ENCODE measurements around the gene PTPRM.

The PTPRM gene

GRCh38 chr18:7567474-7568425 is 634 bp downstream of the PTPRM start:
- peak; percentile 62 for DNase-seq (ENCODE audit: low read depth)

- DNase-seq (ENCODE audit: low read depth) = peak; percentile 20
Measured at GRCh38 chr18:7568426-7568825, 1.3 kb downstream of the PTPRM start.

- no peak for DNase-seq (ENCODE audit: low read depth)
Measured at GRCh38 chr18:7571626-7572025, 4.5 kb downstream of the PTPRM start.

GRCh38 chr18:7572822-7573221 is 5.7 kb downstream of the PTPRM start:
- DNase-seq (ENCODE audit: low read depth) = no peak

GRCh38 chr18:7575465-7576028 is 8.4 kb downstream of the PTPRM start:
- peak; percentile 55 for DNase-seq (ENCODE audit: low read depth)

- no peak for DNase-seq (ENCODE audit: low read depth)
Measured at GRCh38 chr18:7576077-7576476, 9.0 kb downstream of the PTPRM start.

- no peak for DNase-seq (ENCODE audit: low read depth)
Measured at GRCh38 chr18:7576685-7577084, 9.6 kb downstream of the PTPRM start.

- DNase-seq (ENCODE audit: low read depth) = peak; percentile 47
Measured at GRCh38 chr18:7577706-7578105, 10.6 kb downstream of the PTPRM start.

GRCh38 chr18:7579176-7579917 is 12.2 kb downstream of the PTPRM start:
- DNase-seq (ENCODE audit: low read depth) = no peak

- DNase-seq (ENCODE audit: low read depth) = no peak
Measured at GRCh38 chr18:7579918-7580542, 12.9 kb downstream of the PTPRM start.

- DNase-seq (ENCODE audit: low read depth) = no peak
Measured at GRCh38 chr18:7584646-7585275, 17.6 kb downstream of the PTPRM start.

GRCh38 chr18:7585276-7585670 is 18.2 kb downstream of the PTPRM start:
- DNase-seq (ENCODE audit: low read depth) = no peak

- DNase-seq (ENCODE audit: low read depth) = no peak
Measured at GRCh38 chr18:7586379-7586778, 19.3 kb downstream of the PTPRM start.

- DNase-seq (ENCODE audit: low read depth) = no peak
Measured at GRCh38 chr18:7590826-7591560, 23.9 kb downstream of the PTPRM start.

GRCh38 chr18:7592305-7593071 is 25.4 kb downstream of the PTPRM start:
- DNase-seq (ENCODE audit: low read depth) = no peak

GRCh38 chr18:7593218-7593819 is 26.2 kb downstream of the PTPRM start:
- no peak for DNase-seq (ENCODE audit: low read depth)

- peak; percentile 26 for DNase-seq (ENCODE audit: low read depth)
Measured at GRCh38 chr18:7596147-7596546, 29.0 kb downstream of the PTPRM start.

- DNase-seq (ENCODE audit: low read depth) = no peak
Measured at GRCh38 chr18:7597500-7597899, 30.4 kb downstream of the PTPRM start.

GRCh38 chr18:7598167-7599047 is 31.3 kb downstream of the PTPRM start:
- DNase-seq (ENCODE audit: low read depth) = peak; percentile 66

All from fibroblast of gingiva (primary cell).